HepG2 (cell line): ENCODE data around the gene ZNF486. TPM values are rescaled to one million over a fixed set of nuclear protein-coding genes. Genes with fewer than 3 reads are reported as not detected.

Source experiments
- AHR ChIP-seq: IDR thresholded peaks from 2 replicates; pipeline ENCODE4 v1.6.1; 2018; ENCODE audit warnings: missing genetic modification reagents, missing compliant biosample characterization
- ARHGAP35 ChIP-seq: sonication (generic); formaldehyde crosslinking; IDR thresholded peaks from 2 replicates; pipeline ENCODE4 v1.9.0; 2022; ENCODE audit warnings: mild to moderate bottlenecking, inconsistent platforms, moderate library complexity, missing genetic modification reagents, borderline replicate concordance
- EEA1 ChIP-seq: sonication (generic); formaldehyde crosslinking; IDR thresholded peaks from 2 replicates; pipeline ENCODE4 v1.5.1; 2020; ENCODE audit warnings: mild to moderate bottlenecking, missing genetic modification reagents, borderline replicate concordance
- MBD4 ChIP-seq: IDR thresholded peaks from 2 replicates; pipeline ENCODE4 v1.6.1; 2012; ENCODE audit warnings: low read length, inconsistent platforms, borderline replicate concordance
- MIXL1 ChIP-seq: IDR thresholded peaks from 2 replicates; pipeline ENCODE4 v1.6.1; 2016
- PHF20 ChIP-seq: sonication (generic); formaldehyde crosslinking; IDR thresholded peaks from 2 replicates; pipeline ENCODE4 v1.5.0; 2020; ENCODE audit warnings: mild to moderate bottlenecking, missing genetic modification reagents
- SMAD9 ChIP-seq: sonication (generic); formaldehyde crosslinking; IDR thresholded peaks from 2 replicates; pipeline ENCODE4 v1.5.1; 2020; ENCODE audit warnings: mild to moderate bottlenecking, missing genetic modification reagents
- ZNF546 ChIP-seq: sonication (generic); formaldehyde crosslinking; conservative IDR thresholded peaks from 2 replicates; pipeline ENCODE4 v1.8.1; 2023; ENCODE audit warnings: mild to moderate bottlenecking, missing genetic modification reagents
- polyA plus RNA-seq, 8 experiments: library from polyadenylated mRNA; depleted of rRNA in 3 of 8; stranded (reverse) in 7 of 8; unstranded in 1 of 8; fragments of >200 nt; fragmentation: Illumina TruSeq in 4 of 8; extraction: Trizol in 4 of 8; gene quantifications; 2 replicates each; pipeline versions ENCODE4 v1.2.1 to v1.2.3, GENCODE V29; 2011 to 2016; ENCODE audit warnings: low read depth in 4 of 8, missing spikeins in 1 of 8, mixed read lengths in 1 of 8; ENCODE audit not compliant: insufficient read depth in 1 of 8
- total RNA-seq, 5 experiments: library from RNA; depleted of rRNA; stranded (reverse); fragments of >200 nt; fragmentation: Illumina TruSeq; extraction: Trizol; gene quantifications; 2 replicates each; pipeline ENCODE4 v1.2.3, GENCODE V29; 2016; ENCODE audit warnings: low read depth in 1 of 5
- TF ChIP-seq, protein P1 (sequence below): sonication (generic); formaldehyde crosslinking; IDR thresholded peaks from one replicate; pipeline ENCODE4 v1.5.1; 2020; ENCODE audit warnings: mild to moderate bottlenecking, missing genetic modification reagents; ENCODE audit errors: not compliant biosample characterization
- TF ChIP-seq, protein P2 (sequence below): IDR thresholded peaks from 2 replicates; pipeline ENCODE4 v1.6.1; 2016; ENCODE audit warnings: missing compliant biosample characterization, missing genetic modification reagents, borderline replicate concordance

The ZNF486 gene
- total and polyA plus RNA-seq, 2 of the 13 experiments (the other 11 are each of a cell fraction or from before 2014, with no cell fraction given), result 0.70 to 2.1 TPM

DNA sequence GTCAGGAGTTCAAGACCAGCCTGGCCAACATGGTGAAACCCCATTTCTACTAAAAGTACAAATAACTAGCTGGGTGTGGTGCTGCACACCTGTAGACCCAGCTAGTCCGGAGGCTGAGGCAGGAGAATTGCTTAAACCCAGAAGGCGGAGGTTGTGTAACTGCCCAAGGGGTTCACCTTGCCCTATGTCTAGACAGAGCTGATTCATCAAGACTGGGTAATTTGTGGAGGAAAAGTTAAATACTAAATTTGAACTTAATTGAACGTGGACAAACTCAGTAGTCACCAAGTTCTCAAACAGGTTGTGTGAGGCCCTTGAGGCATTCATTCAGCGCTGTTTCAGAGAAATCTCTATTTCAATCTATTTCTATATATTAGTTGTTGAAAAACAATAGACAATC, 13.7 kb upstream of the ZNF486 start (continued):
- TF ChIP-seq, protein P1, sequence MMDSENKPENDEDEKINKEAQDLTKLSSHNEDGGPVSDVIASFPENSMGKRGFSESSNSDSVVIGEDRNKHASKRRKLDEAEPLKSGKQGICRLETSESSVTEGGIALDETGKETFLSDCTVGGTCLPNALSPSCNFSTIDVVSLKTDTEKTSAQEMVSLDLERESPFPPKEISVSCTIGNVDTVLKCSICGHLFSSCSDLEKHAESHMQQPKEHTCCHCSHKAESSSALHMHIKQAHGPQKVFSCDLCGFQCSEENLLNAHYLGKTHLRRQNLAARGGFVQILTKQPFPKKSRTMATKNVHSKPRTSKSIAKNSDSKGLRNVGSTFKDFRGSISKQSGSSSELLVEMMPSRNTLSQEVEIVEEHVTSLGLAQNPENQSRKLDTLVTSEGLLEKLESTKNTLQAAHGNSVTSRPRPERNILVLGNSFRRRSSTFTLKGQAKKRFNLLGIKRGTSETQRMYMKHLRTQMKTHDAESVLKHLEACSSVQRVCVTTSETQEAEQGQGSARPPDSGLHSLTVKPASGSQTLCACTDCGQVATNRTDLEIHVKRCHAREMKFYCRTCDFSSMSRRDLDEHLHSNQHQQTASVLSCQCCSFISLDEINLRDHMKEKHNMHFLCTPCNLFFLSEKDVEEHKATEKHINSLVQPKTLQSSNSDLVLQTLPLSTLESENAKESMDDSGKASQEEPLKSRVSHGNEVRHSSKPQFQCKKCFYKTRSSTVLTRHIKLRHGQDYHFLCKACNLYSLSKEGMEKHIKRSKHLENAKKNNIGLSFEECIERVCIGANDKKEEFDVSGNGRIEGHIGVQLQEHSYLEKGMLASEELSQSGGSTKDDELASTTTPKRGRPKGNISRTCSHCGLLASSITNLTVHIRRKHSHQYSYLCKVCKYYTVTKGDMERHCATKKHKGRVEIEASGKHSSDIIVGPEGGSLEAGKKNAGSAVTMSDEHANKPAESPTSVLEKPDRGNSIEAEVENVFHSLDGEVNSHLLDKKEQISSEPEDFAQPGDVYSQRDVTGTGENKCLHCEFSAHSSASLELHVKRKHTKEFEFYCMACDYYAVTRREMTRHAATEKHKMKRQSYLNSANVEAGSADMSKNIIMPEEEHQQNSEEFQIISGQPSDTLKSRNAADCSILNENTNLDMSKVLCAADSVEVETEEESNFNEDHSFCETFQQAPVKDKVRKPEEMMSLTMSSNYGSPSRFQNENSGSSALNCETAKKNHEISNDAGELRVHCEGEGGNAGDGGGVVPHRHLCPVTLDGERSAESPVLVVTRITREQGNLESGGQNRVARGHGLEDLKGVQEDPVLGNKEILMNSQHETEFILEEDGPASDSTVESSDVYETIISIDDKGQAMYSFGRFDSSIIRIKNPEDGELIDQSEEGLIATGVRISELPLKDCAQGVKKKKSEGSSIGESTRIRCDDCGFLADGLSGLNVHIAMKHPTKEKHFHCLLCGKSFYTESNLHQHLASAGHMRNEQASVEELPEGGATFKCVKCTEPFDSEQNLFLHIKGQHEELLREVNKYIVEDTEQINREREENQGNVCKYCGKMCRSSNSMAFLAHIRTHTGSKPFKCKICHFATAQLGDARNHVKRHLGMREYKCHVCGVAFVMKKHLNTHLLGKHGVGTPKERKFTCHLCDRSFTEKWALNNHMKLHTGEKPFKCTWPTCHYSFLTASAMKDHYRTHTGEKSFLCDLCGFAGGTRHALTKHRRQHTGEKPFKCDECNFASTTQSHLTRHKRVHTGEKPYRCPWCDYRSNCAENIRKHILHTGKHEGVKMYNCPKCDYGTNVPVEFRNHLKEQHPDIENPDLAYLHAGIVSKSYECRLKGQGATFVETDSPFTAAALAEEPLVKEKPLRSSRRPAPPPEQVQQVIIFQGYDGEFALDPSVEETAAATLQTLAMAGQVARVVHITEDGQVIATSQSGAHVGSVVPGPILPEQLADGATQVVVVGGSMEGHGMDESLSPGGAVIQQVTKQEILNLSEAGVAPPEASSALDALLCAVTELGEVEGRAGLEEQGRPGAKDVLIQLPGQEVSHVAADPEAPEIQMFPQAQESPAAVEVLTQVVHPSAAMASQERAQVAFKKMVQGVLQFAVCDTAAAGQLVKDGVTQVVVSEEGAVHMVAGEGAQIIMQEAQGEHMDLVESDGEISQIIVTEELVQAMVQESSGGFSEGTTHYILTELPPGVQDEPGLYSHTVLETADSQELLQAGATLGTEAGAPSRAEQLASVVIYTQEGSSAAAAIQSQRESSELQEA, result no peak
- no peak for TF ChIP-seq ZNF546
- no peak for TF ChIP-seq ARHGAP35 (CRISPR knock-in tag)
- no peak for TF ChIP-seq AHR
- no peak for TF ChIP-seq MIXL1
- no peak for TF ChIP-seq EEA1 (CRISPR knock-in tag)
- no peak for TF ChIP-seq SMAD9 (CRISPR knock-in tag)
- TF ChIP-seq PHF20 (CRISPR knock-in tag), result no peak
- TF ChIP-seq, protein P2, sequence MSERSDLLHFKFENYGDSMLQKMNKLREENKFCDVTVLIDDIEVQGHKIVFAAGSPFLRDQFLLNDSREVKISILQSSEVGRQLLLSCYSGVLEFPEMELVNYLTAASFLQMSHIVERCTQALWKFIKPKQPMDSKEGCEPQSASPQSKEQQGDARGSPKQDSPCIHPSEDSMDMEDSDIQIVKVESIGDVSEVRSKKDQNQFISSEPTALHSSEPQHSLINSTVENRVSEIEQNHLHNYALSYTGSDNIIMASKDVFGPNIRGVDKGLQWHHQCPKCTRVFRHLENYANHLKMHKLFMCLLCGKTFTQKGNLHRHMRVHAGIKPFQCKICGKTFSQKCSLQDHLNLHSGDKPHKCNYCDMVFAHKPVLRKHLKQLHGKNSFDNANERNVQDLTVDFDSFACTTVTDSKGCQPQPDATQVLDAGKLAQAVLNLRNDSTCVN (CRISPR knock-in tag), result no peak
- TF ChIP-seq MBD4, result no peak
